GM19043 (cell line): ENCODE results near the gene NPTXR.
"Not testable (repeated sequence)": the region's sequence is repeated elsewhere in the genome, so short reads cannot be mapped to it uniquely, and the experiment has no call there.

ENCODE experiments used
- ATAC-seq: cut with Tn5 transposase; IDR thresholded peaks from one replicate; pipeline ENCODE4 v1.9.1; 2021; ENCODE audit warnings: low read depth; ENCODE audit not compliant: unreplicated experiment

Gene NPTXR

DNA sequence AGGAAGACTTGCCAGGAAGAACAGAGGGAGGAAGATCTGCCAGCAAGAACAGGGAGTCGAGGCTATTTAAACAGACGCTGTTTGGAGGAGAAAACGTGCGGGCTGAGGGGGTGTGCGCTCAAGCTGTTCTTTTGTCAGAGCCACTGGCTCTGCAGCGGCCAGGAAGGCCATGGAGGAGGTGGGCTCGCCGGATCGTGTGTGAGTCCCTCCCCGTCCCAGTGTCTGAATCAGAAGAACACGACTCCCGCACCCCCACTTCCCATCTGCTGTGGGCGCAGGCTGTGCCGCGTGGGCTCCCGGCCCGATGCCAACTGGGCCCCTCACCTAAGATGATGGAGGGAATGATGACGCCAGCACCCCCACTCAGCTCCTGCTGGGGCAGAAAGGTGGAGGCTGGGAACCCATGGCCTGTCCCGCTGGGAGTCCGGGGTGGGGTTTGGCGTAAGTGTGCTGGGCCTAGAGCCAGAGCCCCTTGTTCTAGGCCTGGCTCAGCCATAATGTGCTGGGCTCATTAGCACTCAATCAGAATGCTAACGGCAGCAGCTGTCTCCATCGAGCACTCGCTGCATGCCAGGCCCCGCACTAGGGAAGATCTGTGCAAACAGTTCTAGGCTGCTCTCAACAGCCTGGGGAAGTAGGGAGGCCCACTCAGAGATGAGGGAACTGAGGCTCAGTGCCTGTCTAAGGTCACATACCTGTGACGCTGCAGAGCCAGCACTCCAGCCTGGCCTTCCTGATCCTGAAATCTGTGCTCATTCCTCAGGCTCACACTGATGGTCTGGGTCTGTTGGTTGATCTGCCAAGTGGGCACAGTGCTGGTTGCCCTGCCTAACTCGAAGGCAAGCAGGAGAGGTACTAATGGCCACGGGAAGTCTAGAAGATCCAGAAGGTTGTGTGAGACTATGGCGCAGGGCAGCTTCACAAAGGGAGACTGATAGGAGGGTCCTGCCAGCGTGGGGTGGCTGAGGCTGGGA is 11.5 kb downstream of the NPTXR start:
- no peak for ATAC-seq

DNA sequence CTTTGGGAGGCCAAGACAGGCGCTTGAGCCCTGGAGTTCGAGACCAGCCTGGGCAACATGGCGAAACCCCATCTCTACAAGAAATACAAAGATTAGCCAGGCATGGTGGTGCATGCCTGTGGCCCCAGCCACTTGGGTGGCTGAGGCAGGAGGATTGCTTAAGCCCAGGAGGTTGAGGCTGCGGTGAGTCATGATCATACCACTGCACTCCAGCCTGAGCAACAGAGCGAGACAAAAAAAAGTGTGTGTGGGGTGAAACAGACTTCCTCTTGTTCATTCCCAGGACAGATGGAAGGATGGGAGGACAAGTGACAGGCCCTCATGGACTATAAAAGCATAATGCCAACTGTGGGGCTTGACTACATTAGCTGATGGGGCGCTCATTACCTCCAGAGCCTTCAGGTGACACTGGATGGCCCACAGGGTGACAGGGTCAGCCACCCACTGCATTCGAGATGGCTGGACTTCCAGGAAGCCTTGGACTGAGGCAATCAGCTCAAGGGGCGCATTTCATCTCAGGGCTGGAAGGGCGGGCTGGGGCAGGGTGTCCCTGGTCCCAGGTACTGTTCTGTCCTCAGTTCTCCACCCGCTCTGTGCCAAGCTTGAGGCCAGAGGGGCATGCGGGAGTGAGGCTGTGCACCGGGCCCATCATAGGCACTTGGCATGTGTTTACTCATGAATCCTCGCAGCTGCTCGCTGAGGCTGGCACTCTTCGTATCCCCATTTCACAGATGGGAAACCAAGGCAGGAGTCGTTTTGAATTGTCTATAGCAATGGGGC is 12.5 kb downstream of the NPTXR start:
- ATAC-seq: no peak

DNA sequence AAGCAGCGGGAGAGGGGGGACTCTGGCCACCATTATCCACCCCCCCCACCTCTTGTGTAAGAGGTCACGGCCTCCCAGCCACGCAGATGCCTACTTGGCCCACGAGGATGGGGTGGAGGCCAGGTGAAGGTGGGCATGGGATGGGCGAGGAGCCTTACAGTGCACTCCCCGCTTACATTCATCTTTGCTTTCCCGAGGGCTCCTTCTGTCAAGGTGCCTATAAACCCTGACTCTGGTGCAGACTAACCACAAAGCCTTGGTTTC is 13.1 kb downstream of the NPTXR start:
- ATAC-seq: no peak

DNA sequence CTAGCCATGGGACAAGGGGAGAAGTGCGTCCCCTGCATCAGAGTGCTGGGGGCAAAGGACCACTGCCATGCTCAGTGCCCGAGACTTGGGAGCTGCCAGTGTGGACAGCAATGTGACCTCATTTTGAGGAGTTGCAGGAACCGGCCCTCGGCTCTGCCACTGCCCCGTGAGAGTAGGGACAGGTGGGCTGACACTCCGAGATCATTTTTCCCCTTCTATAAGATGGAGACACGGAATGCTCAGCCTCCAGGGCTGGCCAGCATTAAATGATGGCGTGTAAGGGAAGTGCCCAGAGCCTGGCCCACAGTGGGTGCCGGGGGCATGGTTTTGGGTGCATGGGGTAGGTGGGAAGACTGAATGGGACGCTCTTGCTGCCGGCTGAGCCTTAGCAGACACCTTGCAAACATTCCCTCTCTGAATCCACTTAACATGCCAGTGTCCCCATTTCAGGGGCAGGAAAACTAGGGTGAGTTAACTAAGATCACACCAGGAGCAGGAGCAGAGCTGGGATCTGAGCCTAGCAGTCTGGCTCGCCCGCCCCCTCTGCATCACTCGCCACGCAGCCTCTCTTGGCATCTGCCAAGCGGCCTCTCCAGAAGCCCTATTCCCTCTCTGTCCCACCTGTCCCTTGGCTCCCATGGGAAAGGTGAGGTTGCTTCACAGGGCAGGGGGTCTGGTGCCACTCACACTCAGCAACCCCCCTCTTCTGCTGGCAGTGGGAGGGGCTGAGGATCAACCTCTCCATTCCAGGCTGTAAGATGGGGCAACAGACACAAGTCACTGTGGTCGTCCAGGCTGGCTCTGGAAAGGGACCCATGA is 13.6 kb downstream of the NPTXR start:
- ATAC-seq: no peak

DNA sequence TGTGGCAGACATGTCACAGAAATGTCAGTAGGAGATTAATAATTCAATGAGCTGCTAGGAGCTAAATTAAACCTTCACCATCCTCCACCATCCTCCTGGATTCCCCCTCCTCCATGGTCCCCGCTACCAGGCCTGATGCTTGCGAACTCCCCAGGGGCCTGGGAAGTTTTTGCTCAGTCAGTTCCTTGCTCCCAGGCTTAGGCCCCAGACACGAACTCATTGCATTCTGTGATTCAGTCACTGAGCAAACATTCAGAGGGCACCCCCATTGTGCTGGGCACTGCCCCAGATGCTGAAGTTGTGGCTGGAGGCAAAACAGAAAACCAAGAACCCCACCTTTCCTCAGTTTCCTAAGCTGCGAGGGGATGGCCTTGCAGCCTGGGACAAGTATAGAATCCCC is 14.3 kb downstream of the NPTXR start:
- no peak for ATAC-seq

DNA sequence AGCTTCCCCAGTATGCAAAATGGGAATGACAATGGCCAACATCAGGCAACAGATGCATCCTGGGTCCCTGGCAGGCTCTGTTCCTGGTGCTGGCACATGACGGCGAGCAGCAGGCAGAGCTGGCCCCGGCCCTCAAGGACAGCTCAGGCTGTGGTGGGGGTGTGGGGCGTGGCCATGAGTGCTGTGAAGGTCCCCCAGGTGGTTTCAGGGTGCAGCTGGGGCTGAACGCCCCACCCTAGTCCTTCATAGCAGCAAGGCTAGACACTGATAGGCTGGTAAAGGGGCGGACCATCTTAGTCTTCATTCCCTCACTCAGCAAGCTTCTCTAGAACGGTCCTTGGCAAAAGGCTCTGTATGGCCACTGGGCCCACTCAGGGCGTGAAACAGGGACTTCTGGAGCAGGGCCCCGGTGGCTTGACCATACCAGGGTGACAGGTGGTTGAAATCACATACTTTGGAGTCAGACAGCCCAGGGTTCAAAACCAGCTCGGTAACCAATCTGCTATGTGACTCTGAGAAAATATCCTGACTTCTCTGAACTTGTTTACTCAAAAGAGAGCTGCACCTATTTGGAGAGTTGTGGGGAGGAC is 15.1 kb downstream of the NPTXR start:
- ATAC-seq: no peak

DNA sequence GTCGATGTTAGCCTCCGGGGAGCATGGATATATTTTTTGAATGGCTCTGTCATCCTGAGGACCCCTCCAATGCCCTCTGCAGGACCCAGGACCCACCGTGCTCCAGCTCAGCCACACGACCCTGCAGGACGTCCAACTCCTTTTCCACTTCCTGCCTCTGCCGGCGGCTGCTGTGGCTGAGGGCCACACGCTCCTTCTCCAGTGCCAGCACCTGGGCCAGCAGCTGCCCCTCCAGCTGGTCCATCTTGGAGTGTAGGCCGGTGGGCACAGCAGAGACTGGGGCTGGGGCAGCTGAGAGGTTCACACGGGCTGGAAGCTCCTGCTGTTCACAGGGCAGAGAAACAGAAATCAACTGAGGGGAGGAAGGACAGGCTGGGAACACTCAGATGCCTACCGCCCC is 15.6 kb downstream of the NPTXR start:
- no peak for ATAC-seq

DNA sequence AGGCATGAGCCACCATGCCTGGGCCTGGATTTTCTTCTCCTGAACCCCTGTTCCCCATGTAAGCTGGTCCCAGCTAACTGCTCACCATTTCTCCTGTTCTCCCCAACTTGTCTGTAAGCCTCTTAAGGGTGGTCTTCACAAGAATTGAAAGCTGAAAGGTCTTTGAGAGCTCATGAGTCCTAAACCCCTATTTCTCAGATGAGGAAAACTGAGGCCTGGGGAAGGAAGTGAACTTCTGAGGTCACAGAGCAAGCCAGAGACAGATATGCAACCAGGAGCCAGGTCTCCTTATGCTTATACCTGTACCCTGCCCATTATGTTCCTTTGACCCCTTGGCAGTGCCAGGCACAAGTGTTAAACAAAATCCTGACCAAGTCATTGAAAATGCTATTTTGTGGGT is 16.3 kb downstream of the NPTXR start:
- ATAC-seq: no peak

DNA sequence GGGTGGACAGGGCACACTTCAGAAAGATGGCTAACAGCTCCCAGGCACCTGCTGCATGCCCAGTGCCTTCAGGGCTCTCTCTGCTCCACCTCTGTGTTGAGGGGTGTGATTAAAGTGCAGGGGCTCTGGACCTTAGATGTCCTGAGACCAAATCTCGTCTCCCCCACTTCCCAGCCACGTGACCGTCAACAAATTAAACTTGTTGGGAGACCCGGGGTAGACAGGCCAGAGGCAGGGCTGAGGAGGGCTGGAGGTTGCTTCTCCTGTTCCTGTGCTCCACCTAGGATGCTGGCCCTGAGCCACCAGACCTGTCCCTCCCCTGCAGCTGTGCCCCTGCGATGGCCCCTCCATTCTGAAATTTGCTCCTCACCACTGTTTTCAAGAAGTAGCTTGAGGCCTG is 17.0 kb downstream of the NPTXR start:
- no peak for ATAC-seq

DNA sequence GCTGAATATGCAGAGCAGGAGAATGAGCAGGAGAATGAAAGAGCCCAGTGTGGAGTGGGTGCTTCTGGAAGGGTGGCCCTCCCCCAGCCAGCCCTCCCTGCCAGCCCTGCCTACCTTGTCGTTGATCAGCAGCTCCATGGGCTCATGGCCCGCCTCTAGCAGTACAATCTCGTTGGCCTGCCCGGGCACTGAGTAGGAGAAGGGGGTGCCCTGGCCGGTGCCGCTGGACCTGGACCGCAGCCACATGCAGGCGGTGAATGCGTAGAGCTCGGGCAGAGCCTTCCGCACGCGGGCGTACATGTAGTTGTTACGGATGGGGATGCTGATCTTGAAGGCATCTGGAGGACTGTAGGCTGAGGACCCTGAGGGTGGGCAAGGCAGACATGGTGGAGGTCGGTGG is 17.4 kb downstream of the NPTXR start:
- no peak for ATAC-seq

DNA sequence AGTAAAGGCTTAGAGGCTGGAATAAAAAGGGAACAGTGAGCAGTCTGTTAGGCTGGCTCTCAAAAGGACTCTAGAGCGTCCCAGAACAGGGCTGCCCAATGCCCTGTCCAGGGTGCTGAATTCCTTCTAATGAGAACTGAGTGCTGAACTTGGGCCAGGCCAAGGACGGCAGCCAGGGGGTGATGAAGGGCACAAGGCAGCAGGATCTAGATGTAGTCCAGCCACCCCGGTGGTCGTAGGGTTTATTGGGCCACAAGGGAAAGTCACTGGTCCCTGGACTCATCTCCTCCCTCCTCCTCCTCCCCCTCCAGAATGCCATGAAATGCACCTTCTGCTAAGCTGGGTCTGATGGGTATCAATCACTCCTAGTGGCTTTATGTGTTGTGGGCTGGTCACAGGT is 19.2 kb downstream of the NPTXR start:
- ATAC-seq: no peak

DNA sequence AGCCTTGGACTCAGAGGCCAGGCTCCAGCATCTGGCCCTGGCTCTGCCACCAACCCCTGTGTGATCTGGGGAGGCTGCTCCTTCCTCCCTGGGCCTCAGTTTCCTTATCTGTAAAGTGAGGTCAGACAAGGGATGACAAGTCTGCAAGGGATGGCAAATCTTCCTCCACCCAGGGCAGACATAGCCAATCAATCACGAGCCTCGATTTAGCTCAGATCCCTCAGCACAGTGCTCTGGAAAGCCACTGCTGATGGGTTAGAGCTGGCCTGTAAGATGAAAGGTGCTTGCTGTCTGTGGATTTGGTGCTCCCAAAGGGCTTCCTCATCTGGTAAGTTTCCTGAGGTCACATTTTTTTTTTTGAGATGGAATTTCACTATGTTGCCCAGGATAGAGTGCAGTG is 20.2 kb downstream of the NPTXR start:
- ATAC-seq: no peak

DNA sequence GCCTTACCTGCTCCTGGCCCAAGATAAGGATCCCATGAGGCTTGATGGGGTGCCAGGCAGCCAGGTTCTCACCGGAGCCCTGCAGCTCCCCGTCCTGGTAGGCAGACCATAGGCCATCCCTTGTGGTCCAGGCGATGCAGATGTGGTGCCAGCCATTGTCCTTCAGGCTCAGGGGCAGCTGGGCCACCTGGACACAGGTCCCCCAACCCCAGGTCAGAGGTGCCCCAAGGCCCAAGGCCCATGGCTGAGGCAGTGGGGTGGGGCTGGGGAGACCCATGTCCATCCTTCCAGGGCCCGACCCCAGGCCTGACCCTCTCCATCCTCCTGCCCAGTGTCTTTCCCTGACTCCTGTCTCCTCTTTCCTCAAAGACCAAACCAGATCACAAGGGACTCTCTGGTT is 20.8 kb downstream of the NPTXR start:
- ATAC-seq: no peak

DNA sequence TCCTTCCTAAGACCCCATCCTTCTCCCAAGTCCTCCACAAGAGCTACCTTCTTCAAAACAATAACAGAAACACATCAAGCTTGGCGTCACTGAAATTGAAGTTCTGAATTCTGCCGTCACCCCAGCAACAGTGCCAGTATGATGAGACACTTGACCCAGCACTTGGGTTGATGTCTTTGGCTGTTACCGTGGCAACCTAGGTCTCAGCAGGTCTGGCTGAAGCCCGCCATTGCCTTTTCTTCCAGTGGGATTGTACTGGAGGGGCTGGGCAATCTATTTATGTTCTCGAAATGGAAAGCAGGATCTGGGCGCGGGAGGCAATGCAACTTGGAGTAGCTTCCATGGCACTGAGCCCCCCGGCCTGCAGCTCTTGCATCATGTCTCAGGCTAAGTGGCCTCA is 23.8 kb downstream of the NPTXR start:
- ATAC-seq: no peak

DNA sequence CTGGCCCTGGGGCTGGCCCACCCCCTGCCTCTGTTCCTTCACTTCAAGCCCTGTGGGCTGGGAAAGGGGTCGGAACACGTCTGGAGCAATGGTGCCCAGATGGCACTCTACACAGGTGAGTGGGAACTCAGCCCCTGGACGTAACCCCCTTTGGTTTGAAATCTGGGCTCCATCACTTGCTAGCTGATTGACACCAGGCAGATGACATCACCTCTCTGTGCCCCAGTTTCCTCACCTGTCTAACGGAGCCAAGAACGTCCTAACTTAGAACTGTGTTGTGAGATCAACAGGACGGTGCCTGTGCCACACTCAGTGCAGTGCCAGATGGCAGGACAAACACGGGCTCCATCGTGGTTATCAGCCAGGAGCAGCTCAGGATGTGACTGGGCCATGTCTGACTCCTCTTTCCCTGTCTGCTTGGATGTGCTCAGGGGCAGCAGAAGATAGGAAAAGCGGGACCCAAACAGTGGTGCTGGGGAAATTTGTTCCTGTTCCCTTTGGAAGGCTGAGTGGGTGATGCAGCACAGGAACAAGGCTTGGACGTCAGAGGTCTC is 24.4 kb downstream of the NPTXR start:
- no peak for ATAC-seq

DNA sequence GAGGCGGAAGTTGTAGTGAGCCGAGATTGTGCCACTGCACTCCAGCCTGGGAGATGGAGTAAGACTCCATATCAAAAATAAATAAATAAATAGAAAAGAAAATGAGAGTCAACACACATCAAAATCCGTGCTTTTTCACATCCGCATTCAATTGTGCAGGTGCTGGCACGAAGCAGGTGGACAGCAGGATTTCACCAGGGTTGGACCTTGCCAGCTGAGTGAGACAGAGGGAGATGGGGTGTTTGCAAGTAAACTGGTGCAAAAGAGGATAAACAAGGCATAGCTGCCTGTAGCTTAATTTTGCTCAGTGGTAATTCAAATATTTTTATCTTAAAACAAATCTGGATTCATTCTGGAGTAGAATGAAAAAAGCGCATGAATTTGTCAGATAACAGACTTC is 26.6 kb downstream of the NPTXR start:
- no peak for ATAC-seq

DNA sequence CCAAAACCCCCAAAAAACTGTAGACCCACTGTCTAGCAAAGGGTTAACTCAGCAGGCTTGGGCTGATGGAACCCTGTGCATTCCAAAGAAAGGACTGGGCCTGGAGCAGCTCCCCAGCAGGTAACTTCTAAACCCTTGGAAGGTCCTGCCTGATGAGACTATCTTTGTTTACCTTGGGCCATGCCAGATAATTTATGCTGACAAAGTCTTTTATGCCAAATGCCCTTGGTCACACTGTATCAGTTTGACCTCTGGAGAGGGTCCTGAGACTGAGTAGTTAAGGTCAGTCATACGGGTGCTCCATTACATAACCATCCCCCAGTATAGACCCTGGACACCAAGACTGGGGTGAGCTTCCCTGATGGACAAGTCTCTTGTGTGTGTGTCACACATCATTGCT is 28.0 kb downstream of the NPTXR start:
- no peak for ATAC-seq

DNA sequence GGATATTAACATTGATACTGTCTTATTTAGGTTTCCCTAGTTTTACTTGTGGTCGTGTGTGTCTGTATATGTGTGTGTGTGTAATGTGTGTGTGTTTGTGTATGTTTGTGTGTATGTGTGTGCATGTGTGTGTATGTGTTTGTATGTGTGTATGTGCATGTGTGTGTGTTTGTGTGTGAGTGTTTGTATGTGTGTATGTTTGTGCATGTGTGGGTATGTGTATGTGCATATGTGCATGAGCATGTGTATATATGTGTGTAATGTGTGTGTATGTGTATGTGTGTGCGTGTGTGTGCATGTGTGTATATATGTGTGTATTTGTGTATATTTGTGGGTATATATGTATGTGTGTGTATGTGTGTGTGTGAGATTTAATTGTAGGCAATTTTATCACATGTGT is 32.6 kb downstream of the NPTXR start:
- no peak for ATAC-seq

DNA sequence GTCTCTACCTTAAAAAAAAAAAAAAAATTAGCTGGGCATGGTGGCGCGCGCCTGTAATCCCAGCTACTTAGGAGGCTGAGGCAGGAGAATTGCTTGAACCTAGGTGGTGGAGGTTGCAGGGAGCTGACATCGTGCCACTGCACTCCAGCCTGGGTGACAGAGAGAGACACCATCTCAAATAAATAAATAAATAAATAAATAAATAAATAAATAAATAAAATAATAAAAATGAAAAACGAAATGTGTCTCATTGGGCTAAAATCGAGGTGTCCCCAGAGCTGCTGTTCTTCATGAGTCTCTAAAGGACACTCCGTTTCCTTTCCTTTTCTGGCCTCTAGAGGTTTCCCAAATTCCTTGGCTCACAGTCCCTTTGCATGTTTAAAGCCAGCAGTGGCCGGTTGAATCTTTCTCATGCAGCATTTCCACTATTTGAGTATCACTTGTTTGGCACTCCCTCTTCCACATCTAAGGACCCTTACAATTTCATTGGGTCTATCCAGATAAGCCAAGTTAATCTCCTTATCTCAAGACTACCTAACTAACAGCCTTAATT is 38.7 kb downstream of the NPTXR start:
- not testable (repeated sequence) for ATAC-seq

DNA sequence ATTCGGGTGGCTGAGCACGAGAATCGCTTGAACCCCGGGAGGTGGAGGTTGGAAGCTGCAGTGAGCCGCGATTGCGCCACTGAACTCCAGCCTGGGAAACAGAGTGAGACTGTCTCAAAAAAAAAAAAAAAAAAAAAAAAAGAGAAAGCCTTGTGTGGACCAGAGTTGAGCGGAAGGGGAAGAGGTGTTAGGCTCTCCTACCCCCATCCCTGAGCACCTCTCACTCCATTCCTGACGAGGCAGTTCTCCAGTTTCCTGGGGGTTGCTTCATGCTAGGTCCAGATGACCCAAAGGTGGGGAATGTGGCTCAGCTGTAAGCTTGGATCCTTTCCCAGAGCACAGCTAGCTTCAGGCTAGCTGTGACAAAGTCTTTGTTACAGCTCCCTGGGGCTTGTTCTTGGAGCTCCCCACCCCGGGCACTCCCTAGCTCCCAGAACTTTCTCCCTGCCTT is 41.1 kb downstream of the NPTXR start:
- no peak for ATAC-seq
